ENCODE data around the gene GPR65. TPM values are rescaled to one million over a fixed set of nuclear protein-coding genes. Genes with fewer than 3 reads are reported as not detected.

Gene GPR65
- total RNA-seq, 1 experiment from 2014 or later = not detected

- Histone ChIP-seq H3K56ac (ENCODE audit: insufficient read length, low read depth, low read length) (no peak overlapping the region), H3K27ac (ENCODE audit: insufficient read length, low read depth, low read length) (no peak overlapping the region), H3K4me2 (ENCODE audit: insufficient read depth, insufficient read length, low read length) (no peak overlapping the region), H3K9ac (ENCODE audit: extremely low read depth, insufficient read length, low read length) (no peak overlapping the region), H2AFZ (ENCODE audit: low read length) (no peak overlapping the region), H3K79me1 (ENCODE audit: insufficient read depth, low read depth, low read length, poor library complexity, severe bottlenecking) (no peaks in the 10 kb centered on the region), H3T11ph (ENCODE audit: low read length) (no peak overlapping the region), H3K18ac (ENCODE audit: insufficient read length, low read depth, low read length) (no peak overlapping the region), H3K14ac (ENCODE audit: insufficient read depth, low read length) (no peak overlapping the region), H3K23me2 (ENCODE audit: insufficient read length, low read depth, low read length, poor library complexity, severe bottlenecking) (no peaks in the 10 kb centered on the region), H3K4ac (ENCODE audit: low read depth, low read length) (no peak overlapping the region), H3K23ac (ENCODE audit: insufficient read length, low read depth, low read length) (no peak overlapping the region), H2BK120ac (ENCODE audit: low read depth, low read length, poor library complexity, severe bottlenecking) (no peak overlapping the region), H3K79me2 (ENCODE audit: insufficient read depth, low read length) (no peaks in the 10 kb centered on the region), H3K27me3 (ENCODE audit: insufficient read depth, low read length) (no peaks in the 10 kb centered on the region), H2AK5ac (ENCODE audit: insufficient read length, low read length) (no peak overlapping the region), H2BK12ac (ENCODE audit: insufficient read length, low read depth, low read length) (no peak overlapping the region), H2BK20ac (ENCODE audit: low read depth, low read length, poor library complexity, severe bottlenecking) (no peak overlapping the region), H4K91ac (ENCODE audit: insufficient read length, low read depth, low read length) (no peak overlapping the region), H2BK15ac (ENCODE audit: low read depth, low read length) (no peak overlapping the region), H4K20me1 (ENCODE audit: control insufficient read depth, insufficient read depth, insufficient read length) (no peaks in the 10 kb centered on the region), H4K8ac (replicated peaks; ENCODE audit: insufficient read length, low read depth, low read length) (no peak overlapping the region), H4K5ac (ENCODE audit: insufficient read length, low read depth, low read length) (no peak overlapping the region), H3K9me3 (ENCODE audit: control insufficient read depth, low read depth, low read length) (no peaks in the 10 kb centered on the region), H2BK5ac (ENCODE audit: insufficient read length, low read length) (no peak overlapping the region), H3K4me1 (ENCODE audit: insufficient read depth, low read length) (no peaks in the 10 kb centered on the region)
- no CpG with 5 or more reads among the region's 4 CpGs for WGBS (ENCODE audit: extremely low coverage, insufficient read length, low lambda C conversion rate)
- no peak for TF ChIP-seq CTCF (conservative IDR thresholded peaks at IDR 0.05)
- DNase-seq = no peak
- H3K36me3 Mint-ChIP-seq (ENCODE audit: insufficient read depth in 1 of 3, low read depth in 3 of 3) = no peaks in the 10 kb centered on the region
- no peaks in the 10 kb centered on the region for H3K9me3 Mint-ChIP-seq
- no peak overlapping the region for H3K27ac Mint-ChIP-seq
- H3K27me3 Mint-ChIP-seq (ENCODE audit: low read depth) = no peaks in the 10 kb centered on the region; the same call in 1 of the 2 replicates
- no peaks in the 10 kb centered on the region for H3K4me1 Mint-ChIP-seq
- H3K4me3 Mint-ChIP-seq = no peak overlapping the region
Measured at GRCh38 chr14:88043529-88044443, 38.9 kb downstream of the GPR65 start.
